ENCODE results near the gene TXNDC11. TPM values are rescaled to one million over a fixed set of nuclear protein-coding genes. Genes with fewer than 3 reads are reported as not detected.
A peak's percentile ranks its signal among the peaks of the same experiment; 100 is the strongest.

The TXNDC11 gene
- total and polyA plus RNA-seq, 9 of the 15 experiments (the other 6 are each of a cell fraction or from before 2014, with no cell fraction given): 0.66 to 32.6 (median 26.2) TPM

- no peak for TF ChIP-seq HNRNPUL1 (IDR thresholded peaks at IDR 0.05; ENCODE audit: low read length)
- TF ChIP-seq ZBTB43 (CRISPR knock-in tag; IDR thresholded peaks at IDR 0.05): no peak
- peak; percentile 72 for TF ChIP-seq CTBP1 (IDR thresholded peaks at IDR 0.05; ENCODE audit: borderline replicate concordance)
- no peak for TF ChIP-seq JUNB (CRISPR knock-in tag; conservative IDR thresholded peaks at IDR 0.05)
- no peak for TF ChIP-seq ZNF133 (CRISPR knock-in tag; IDR thresholded peaks at IDR 0.05)
- peak in 1 of 3 experiments; percentile 73; a peak in 2 of 6 replicates for TF ChIP-seq ZBTB11 (CRISPR knock-in tag; IDR thresholded peaks at IDR 0.05)
- TF ChIP-seq USF2 (CRISPR knock-in tag; IDR thresholded peaks at IDR 0.05): peak; percentile 17; the same call in 1 of the 2 replicates
- no peak for TF ChIP-seq MBD1 (CRISPR knock-in tag; IDR thresholded peaks at IDR 0.05)
- 0 out of 2 replicates have a peak, but pooled peaks have one; percentile 25 for TF ChIP-seq HNRNPL (IDR thresholded peaks at IDR 0.05; ENCODE audit: low read depth, low read length)
- peak; percentile 38; the same call in 1 of the 2 replicates for TF ChIP-seq HCFC1 (IDR thresholded peaks at IDR 0.05; ENCODE audit: low read depth, low read length)
- TF ChIP-seq KAT7 (CRISPR knock-in tag; IDR thresholded peaks at IDR 0.05; ENCODE audit: borderline replicate concordance): peak; percentile 46; the same call in 1 of the 2 replicates
- peak; percentile 82 for TF ChIP-seq POLR2H (tag; IDR thresholded peaks at IDR 0.05; ENCODE audit: low read depth)
- no peak for TF ChIP-seq NFYB (IDR thresholded peaks at IDR 0.05; ENCODE audit: extremely low read depth, insufficient read length)
- peak; percentile 65 for TF ChIP-seq L3MBTL2 (IDR thresholded peaks at IDR 0.05)
- peak; percentile 28; the same call in 1 of the 2 replicates for TF ChIP-seq RUNX1 (IDR thresholded peaks at IDR 0.05; ENCODE audit: low read depth)
- peak; percentile 96 to 97 for TF ChIP-seq NRF1 (conservative IDR thresholded peaks at IDR 0.05 in 1 of 2, IDR thresholded peaks at IDR 0.05 in 1 of 2)
- peak in 2 of 3 experiments; percentile 84 to 89 for TF ChIP-seq YY1 (IDR thresholded peaks at IDR 0.05; ENCODE audit: borderline replicate concordance in 1 of 3, control insufficient read depth in 1 of 3, extremely low read depth in 1 of 3, insufficient read depth in 3 of 3, insufficient read length in 1 of 3, insufficient replicate concordance in 2 of 3, low read depth in 1 of 3, low read length in 2 of 3)
- TF ChIP-seq NR4A1 (CRISPR knock-in tag; IDR thresholded peaks at IDR 0.05): no peak
- TF ChIP-seq NR4A1 (tag; IDR thresholded peaks at IDR 0.05): 0 out of 2 replicates have a peak, but pooled peaks have one; percentile 54
These were observed at the start of gene TXNDC11 (continued) for GRCh38 chr16:11742536-11743307.
